Cerebellar cortex (tissue), 1 donor: ENCODE measurements around the gene ADAMTS2.

Experiments
- DNase-seq: peaks from one replicate; pipeline ENCODE4 v3.0.0-alpha.2; 2015; ENCODE audit warnings: low spot score

Gene ADAMTS2

DNA sequence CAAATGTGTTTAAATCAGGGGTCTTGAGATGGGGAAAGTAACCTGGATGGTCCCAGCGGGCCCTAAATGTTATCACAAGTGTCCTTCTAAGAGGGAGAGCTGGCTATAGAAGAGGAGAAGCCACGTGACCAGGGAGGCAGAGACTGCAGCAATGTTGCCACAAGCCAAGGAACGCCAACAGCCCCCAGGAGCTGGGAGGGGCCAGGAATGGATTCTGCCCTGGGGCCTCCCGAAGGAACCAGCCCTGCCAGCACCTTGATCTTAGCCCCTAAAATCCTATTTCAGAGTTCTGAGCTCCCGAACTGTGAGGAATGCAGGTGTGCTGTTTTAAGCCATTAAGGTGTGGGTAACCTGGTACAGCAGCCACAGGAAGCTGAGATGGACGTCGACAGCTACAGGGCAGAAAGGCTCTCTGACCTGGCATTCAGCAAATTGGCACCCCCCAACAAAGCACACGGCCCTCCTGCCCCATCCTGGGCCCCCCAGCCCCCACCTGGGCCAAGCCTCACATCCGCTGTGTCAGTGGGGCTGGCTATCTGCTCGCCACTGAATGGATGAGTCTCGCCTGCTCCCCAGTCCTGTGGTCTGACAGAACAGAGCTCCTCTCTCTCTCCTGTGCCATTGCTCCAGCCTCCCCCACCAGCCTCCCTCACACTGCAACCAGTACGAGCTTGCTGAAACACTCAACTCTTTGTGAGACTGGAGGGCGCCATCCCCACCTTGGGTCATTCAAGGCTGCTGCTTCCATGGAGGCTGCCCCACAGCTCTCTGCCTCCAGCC is 78.8 kb downstream of the ADAMTS2 start:
- no peak for DNase-seq

GRCh38 chr5:179265514-179266290 is 79.6 kb downstream of the ADAMTS2 start:
- DNase-seq = no peak

GRCh38 chr5:179264783-179265513 is 80.3 kb downstream of the ADAMTS2 start:
- DNase-seq = no peak

DNA sequence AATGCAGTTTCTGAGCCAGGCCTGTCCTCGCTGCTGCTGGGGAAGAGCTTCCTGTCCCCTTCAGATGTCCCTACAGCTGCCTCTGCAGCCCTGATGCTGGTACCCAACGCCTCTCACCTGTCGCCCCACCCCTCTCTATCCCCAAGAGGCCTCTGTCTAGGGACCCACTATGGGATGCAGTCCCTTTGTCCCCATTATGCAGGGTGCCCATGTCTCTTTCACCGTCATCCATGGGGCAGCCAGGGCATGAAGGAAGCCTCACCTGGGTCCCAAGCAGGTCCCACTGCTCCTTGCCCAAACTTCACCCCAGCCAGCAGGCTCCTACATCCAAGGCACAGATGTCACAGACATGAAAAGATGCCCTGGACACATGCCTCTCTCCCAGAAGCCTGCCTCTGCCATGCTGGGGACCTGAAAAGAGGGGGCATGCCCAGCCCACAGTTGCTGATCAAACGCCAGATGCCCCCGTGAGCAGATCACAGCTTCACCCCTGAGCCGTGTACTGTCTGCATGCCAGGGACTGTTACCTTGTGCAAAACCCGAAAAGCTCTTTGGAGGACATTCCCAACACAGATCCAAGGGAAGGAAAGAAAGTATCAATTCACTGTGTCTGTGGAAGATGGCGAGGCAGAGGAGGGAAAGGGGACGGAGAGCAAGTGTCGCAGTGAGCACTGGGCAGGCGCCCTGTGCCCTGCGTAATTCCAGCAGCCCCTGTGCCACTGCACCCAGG is 81.0 kb downstream of the ADAMTS2 start:
- no peak for DNase-seq

DNA sequence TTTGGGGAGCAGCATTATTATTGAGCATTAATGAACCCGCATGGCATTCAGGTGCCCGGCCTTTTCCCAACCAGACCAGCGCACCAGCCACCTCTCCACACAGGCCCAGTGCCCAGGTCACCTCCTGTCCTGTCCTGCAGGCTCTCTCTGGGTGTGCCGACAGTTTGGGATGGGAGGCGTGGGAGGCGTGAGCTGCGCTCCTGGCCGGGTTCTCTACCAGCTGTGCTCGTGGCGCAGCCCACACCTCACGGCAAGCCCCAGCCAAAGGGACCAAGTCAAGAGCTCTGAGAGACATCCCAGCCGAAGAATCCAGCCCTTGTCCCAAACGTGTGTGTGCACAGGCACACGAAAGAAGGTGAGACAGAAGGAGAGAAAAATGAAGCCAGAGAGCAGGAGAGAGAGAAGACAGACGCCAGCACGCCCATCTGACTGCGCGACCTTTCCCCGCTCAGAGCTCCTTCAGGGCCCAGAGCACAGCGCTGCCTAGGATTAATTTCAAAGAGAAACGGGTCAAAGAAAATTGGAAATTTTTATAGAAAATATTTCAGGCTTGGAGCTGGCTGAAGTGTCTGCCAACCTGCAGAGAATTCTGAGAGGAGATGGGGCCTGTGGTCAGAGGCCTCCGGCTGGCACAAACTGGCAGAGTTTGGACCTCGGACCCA is 81.7 kb downstream of the ADAMTS2 start:
- no peak for DNase-seq

GRCh38 chr5:179262126-179262920 is 82.9 kb downstream of the ADAMTS2 start:
- DNase-seq = no peak

DNA sequence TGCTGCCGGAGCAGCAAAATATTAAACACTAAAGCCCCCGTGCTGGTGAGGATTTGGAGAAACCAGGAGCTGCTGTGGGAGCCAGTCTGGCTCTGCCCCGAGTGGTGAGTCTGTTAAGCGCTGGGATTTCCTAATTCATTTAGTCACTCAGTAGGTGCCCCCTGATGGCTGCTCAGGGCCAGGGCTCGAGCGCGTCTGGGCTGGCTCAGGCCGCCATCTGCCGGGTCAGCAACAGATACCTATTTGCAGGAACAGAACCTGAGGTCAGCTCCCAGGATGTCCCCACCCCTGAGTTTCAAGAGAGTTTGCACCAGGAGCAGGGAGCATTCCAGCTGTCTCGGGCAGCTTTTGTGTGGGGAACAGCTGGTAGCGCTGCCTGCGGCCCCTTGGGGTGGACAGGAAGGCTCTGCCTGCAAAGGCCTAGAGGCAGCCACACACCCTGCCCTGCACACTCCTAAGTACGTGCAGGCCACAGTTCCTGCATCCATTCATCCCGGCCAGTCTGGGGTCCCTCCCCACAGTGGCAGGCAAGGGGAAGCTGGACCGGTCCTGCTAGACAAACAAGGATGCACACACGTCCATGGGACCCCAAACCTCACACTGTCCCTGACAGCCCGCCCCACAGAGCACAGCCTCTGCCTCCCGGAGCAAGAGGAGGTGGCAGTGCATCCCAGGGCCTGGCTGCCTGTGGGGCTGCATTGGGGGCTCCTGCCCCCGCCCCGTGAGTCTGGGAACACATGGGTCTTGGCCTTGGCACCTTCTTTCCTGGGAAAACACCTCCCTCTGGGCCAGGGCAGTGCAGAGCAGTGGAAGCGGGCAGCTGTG is 83.7 kb downstream of the ADAMTS2 start:
- DNase-seq = peak; percentile 47

GRCh38 chr5:179260324-179261070 is 84.8 kb downstream of the ADAMTS2 start:
- no peak for DNase-seq

GRCh38 chr5:179259731-179260323 is 85.4 kb downstream of the ADAMTS2 start:
- DNase-seq = no peak

DNA sequence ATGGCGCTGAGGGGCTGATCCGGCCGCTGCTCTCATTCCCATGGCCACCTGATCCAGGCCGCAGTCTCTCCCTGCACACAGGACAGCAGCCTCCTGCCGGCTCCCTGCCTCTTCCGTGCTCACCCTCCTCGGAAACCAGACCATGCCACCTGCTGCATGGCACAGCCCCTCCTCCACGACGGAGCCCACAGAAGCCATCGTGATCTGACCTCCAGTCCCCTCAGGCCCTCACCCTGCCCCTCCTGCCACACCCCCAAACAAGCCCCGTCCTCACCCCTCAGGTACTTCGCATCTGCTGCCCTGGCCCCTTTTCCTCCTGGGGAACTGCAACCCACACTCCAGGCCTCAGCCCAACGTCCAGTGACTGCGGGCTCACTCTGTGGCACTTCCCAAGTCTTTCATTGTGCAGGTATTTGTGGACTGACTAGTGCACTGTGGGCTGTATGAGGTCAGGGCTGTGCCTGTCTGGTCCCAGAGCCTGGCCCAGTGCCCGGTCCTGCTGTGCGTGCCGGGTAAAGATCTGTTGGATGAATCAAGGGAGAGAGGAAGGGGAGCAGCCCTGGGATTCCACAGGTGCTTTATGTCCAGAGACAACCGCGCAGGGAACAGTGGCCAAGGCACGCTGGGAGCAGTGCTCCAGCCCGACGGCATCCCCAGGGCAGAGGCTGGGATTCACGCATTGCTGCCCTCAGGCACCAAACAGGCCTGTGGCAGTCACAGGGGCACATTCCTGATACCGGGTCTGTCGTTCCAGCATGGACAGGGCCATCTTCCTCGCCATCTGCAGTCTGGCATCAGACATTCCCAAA is 86.1 kb downstream of the ADAMTS2 start:
- no peak for DNase-seq

DNA sequence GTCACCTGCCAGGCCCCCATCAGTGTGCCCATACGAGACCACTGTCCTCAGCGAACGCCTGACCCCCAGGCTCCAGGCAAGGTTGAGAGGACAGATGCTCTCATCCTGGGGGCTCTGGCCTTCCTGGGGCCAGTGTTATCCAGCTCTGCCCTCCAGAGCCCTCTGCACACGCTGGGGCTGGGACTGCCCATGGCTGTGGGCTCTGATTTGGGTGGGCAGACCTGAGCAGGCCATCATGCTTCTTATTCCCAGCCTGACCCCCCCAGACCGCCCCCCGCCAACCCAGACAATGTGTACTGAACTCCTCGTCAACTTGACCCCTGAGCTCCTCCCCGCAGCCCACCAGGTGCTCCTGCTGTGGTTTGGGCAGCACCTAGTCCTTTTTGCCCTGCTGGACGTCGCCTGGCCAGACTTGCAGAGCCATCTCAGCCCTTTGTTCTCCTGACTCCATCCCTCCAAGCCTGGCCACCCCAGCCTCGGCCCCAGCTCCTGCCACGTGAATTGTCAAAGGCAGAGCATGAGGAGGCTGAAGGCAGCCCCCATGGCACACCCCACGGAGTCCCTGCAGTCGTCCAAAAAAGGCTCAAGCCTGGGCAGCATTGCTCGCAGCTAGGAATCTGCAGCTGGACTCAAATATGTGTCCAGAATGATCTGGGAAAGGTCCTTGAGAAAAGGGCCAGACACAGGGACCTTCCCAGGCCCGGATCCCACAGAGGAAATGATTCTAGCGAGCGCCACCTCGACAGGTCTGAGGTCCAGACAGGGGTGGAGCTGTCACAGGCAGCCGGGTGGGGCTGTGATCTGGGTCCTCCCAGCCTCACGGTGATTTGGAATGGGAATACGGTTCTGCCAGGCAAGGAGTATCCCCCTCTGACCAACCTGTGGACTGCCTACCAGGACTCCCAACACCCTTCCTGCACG is 87.0 kb downstream of the ADAMTS2 start:
- no peak for DNase-seq

GRCh38 chr5:179257176-179257682 is 88.0 kb downstream of the ADAMTS2 start:
- no peak for DNase-seq

- DNase-seq = no peak
These were observed 88.7 kb downstream of the ADAMTS2 start for GRCh38 chr5:179256328-179257175.

DNA sequence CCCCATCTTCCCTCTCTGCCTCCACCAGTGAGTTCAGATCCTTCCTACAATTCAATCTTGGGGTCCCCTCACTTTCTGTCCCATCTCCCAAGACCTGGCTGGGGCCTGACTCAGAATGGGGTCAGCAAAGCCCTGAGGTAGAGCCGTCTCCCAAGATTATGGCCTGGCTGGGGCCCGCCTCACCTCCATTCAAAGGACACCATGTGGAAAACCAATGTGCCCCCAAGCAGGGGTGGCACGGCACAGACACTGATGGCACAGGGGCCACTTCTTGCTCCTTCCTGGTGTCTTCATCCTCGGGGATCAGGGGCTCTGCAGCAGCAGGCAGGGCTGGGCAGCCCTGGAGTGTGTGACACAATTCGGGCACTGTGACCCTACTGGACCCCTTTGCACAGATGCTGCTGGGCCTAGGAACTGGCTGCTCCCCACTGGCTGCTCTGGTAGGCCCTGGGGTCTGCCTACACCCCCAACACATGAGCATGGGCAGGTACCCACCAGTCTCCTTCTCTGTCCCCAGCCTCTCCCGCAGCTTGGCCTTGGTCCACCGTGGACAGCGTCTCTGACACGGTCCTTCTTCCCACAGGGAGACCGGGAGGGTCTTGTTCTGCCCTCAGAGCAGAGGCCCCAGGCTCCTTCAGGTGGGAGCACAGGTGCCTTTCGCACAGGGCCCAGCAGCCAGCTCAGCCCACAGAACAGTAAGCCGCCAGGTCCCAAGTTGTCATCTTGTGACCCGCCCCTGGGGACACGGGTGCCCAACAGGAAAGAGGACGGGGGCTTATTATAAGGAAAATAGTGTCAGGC is 89.5 kb downstream of the ADAMTS2 start:
- DNase-seq = no peak
